GM21360 (cell line): ENCODE results near the gene ATG4D.
"Not testable (repeated sequence)": the region's sequence is repeated elsewhere in the genome, so short reads cannot be mapped to it uniquely, and the experiment has no call there.

Experiments
- ATAC-seq: cut with Tn5 transposase; IDR thresholded peaks from one replicate; pipeline ENCODE4 v1.9.1; 2021; ENCODE audit warnings: mild to moderate bottlenecking, moderate library complexity; ENCODE audit not compliant: unreplicated experiment

The ATG4D gene

GRCh38 chr19:10550336-10550735 is 6.6 kb downstream of the ATG4D start:
- ATAC-seq, result no peak

GRCh38 chr19:10551006-10551405 is 7.3 kb downstream of the ATG4D start:
- ATAC-seq, result not testable (repeated sequence)

- no peak for ATAC-seq
Observed at GRCh38 chr19:10551698-10552301, 8.1 kb downstream of the ATG4D start.

GRCh38 chr19:10552510-10553053 is 8.9 kb downstream of the ATG4D start:
- no peak for ATAC-seq

- no peak for ATAC-seq
Observed at GRCh38 chr19:10553087-10553667, 9.5 kb downstream of the ATG4D start.

- ATAC-seq, result no peak
Observed at GRCh38 chr19:10553943-10554381, 10.3 kb downstream of the ATG4D start.

- no peak for ATAC-seq
Observed at GRCh38 chr19:10554760-10555609, 11.3 kb downstream of the ATG4D start.

- ATAC-seq, result no peak
Observed at GRCh38 chr19:10555610-10555973, 11.9 kb downstream of the ATG4D start.

- ATAC-seq, result no peak
Observed at GRCh38 chr19:10557603-10558197, 14.0 kb downstream of the ATG4D start.

GRCh38 chr19:10560154-10560553 is 16.4 kb downstream of the ATG4D start:
- ATAC-seq, result no peak

- no peak for ATAC-seq
Observed at GRCh38 chr19:10562609-10563008, 18.9 kb downstream of the ATG4D start.

- ATAC-seq, result no peak
Observed at GRCh38 chr19:10565028-10565566, 21.4 kb downstream of the ATG4D start.

GRCh38 chr19:10565567-10566407 is 22.1 kb downstream of the ATG4D start, which contains the start of gene KRI1:
KRI1 (minus strand) TSS chr19:10566010; CDS start chr19:10565999, 11 bp downstream.
- peak; percentile 45 for ATAC-seq

- ATAC-seq, result no peak
Observed at GRCh38 chr19:10566408-10566657, 22.6 kb downstream of the ATG4D start.

GRCh38 chr19:10566658-10567410 is 23.1 kb downstream of the ATG4D start:
- ATAC-seq, result no peak

- ATAC-seq, result no peak
Observed at GRCh38 chr19:10567656-10568055, 24.0 kb downstream of the ATG4D start.

- ATAC-seq, result peak; percentile 0
Observed at GRCh38 chr19:10568062-10568825, 24.5 kb downstream of the ATG4D start.

GRCh38 chr19:10568826-10569651 is 25.3 kb downstream of the ATG4D start, which contains the start of gene CDKN2D:
CDKN2D (minus strand) TSS chr19:10568979; CDS start chr19:10568653, 326 bp downstream.
- ATAC-seq, result peak; percentile 54
